Measurements from ENCODE around the gene SMAD9. TPM values are rescaled to one million over a fixed set of nuclear protein-coding genes. Genes with fewer than 3 reads are reported as not detected.

The SMAD9 gene
- total and polyA plus RNA-seq, 4 donors = 20.5 to 47.4 (median 36.0) TPM

- DNase-seq (ENCODE audit: low read depth in 4 of 6, low spot score in 6 of 6) = no peak
- Histone ChIP-seq H3K36me3 (ENCODE audit: control insufficient read depth, insufficient read depth, low read length) (no peaks in the 10 kb centered on the region), H3K9me3 (ENCODE audit: control insufficient read depth, insufficient read depth, low read length) (no peaks in the 10 kb centered on the region), H3K4me3 (ENCODE audit: low read depth, low read length) (no peak overlapping the region), H3K4me1 (ENCODE audit: control insufficient read depth, insufficient read depth, low read length) (no peaks in the 10 kb centered on the region), H3K27ac (ENCODE audit: low read depth, low read length) (no peak overlapping the region), H3K27me3 (ENCODE audit: control insufficient read depth, insufficient read depth, low read length) (no peaks in the 10 kb centered on the region)
- no CpG with 5 or more reads among the region's 3 CpGs for WGBS (ENCODE audit: insufficient coverage)
Measured at GRCh38 chr13:36834299-36834698, 85.7 kb downstream of the SMAD9 start.

GRCh38 chr13:36831291-36831690 is 88.7 kb downstream of the SMAD9 start:
- Histone ChIP-seq H3K27ac (ENCODE audit: low read depth, low read length) (no peak overlapping the region), H3K4me1 (ENCODE audit: control insufficient read depth, insufficient read depth, low read length) (no peaks in the 10 kb centered on the region), H3K27me3 (ENCODE audit: control insufficient read depth, insufficient read depth, low read length) (no peaks in the 10 kb centered on the region), H3K9me3 (ENCODE audit: control insufficient read depth, insufficient read depth, low read length) (no peaks in the 10 kb centered on the region), H3K36me3 (ENCODE audit: control insufficient read depth, insufficient read depth, low read length) (no peaks in the 10 kb centered on the region), H3K4me3 (ENCODE audit: low read depth, low read length) (no peak overlapping the region)
- no peak for DNase-seq (ENCODE audit: low read depth in 4 of 6, low spot score in 6 of 6)
- no CpG with 5 or more reads among the region's 3 CpGs for WGBS (ENCODE audit: insufficient coverage)

- H3K4me3 ChIP-seq (ENCODE audit: low read depth, low read length) = no peak overlapping the region
- no CpG with 5 or more reads among the region's 1 CpG for WGBS (ENCODE audit: insufficient coverage)
- H3K27me3 ChIP-seq (ENCODE audit: control insufficient read depth, insufficient read depth, low read length) = no peaks in the 10 kb centered on the region
- H3K27ac ChIP-seq (ENCODE audit: low read depth, low read length) = no peak overlapping the region
- H3K4me1 ChIP-seq (ENCODE audit: control insufficient read depth, insufficient read depth, low read length) = no peaks in the 10 kb centered on the region
- no peak for DNase-seq (ENCODE audit: low read depth in 4 of 6, low spot score in 6 of 6)
- no peaks in the 10 kb centered on the region for H3K9me3 ChIP-seq (ENCODE audit: control insufficient read depth, insufficient read depth, low read length)
- H3K36me3 ChIP-seq (ENCODE audit: control insufficient read depth, insufficient read depth, low read length) = peaks cover 2% of the 10 kb centered on the region
Measured at GRCh38 chr13:36829753-36830152, 90.3 kb downstream of the SMAD9 start.

- no CpG with 5 or more reads among the region's 3 CpGs for WGBS (ENCODE audit: insufficient coverage)
- H3K27ac ChIP-seq (ENCODE audit: low read depth, low read length) = no peak overlapping the region
- H3K9me3 ChIP-seq (ENCODE audit: control insufficient read depth, insufficient read depth, low read length) = no peaks in the 10 kb centered on the region
- DNase-seq (ENCODE audit: low read depth in 4 of 6, low spot score in 6 of 6) = no peak
- peaks cover 9% of the 10 kb centered on the region for H3K4me1 ChIP-seq (ENCODE audit: control insufficient read depth, insufficient read depth, low read length)
- H3K4me3 ChIP-seq (ENCODE audit: low read depth, low read length) = no peak overlapping the region
- peaks cover 2% of the 10 kb centered on the region for H3K36me3 ChIP-seq (ENCODE audit: control insufficient read depth, insufficient read depth, low read length)
- H3K27me3 ChIP-seq (ENCODE audit: control insufficient read depth, insufficient read depth, low read length) = no peaks in the 10 kb centered on the region
Measured at GRCh38 chr13:36822785-36823184, 97.3 kb downstream of the SMAD9 start.

GRCh38 chr13:36820222-36820621 is 99.8 kb downstream of the SMAD9 start:
- no peak for DNase-seq (ENCODE audit: low read depth in 4 of 6, low spot score in 6 of 6)
- Histone ChIP-seq H3K27me3 (ENCODE audit: control insufficient read depth, insufficient read depth, low read length) (no peaks in the 10 kb centered on the region), H3K9me3 (ENCODE audit: control insufficient read depth, insufficient read depth, low read length) (no peaks in the 10 kb centered on the region), H3K4me1 (ENCODE audit: control insufficient read depth, insufficient read depth, low read length) (peaks cover 9% of the 10 kb centered on the region), H3K36me3 (ENCODE audit: control insufficient read depth, insufficient read depth, low read length) (no peaks in the 10 kb centered on the region), H3K4me3 (ENCODE audit: low read depth, low read length) (peak overlapping the region; percentile 84), H3K27ac (ENCODE audit: low read depth, low read length) (no peak overlapping the region)
- 69% methylated on average over 2 of the region's 4 CpGs for WGBS (ENCODE audit: insufficient coverage)

- no peaks in the 10 kb centered on the region for H3K36me3 ChIP-seq (ENCODE audit: control insufficient read depth, insufficient read depth, low read length)
- H3K4me1 ChIP-seq (ENCODE audit: control insufficient read depth, insufficient read depth, low read length) = peaks cover 9% of the 10 kb centered on the region
- no peaks in the 10 kb centered on the region for H3K27me3 ChIP-seq (ENCODE audit: control insufficient read depth, insufficient read depth, low read length)
- WGBS (ENCODE audit: insufficient coverage) = under 1% methylated on average over 15 of the region's 20 CpGs
- peak in 1 of 6 donors; percentile 15 for DNase-seq (ENCODE audit: low read depth in 4 of 6, low spot score in 6 of 6)
- H3K27ac ChIP-seq (ENCODE audit: low read depth, low read length) = no peak overlapping the region
- H3K4me3 ChIP-seq (ENCODE audit: low read depth, low read length) = peak overlapping the region; percentile 84
- H3K9me3 ChIP-seq (ENCODE audit: control insufficient read depth, insufficient read depth, low read length) = no peaks in the 10 kb centered on the region
Measured at GRCh38 chr13:36819739-36820090, 100.3 kb downstream of the SMAD9 start.

GRCh38 chr13:36818804-36819738 is 101.0 kb downstream of the SMAD9 start, which contains the start of gene RFXAP:
TSS of gene RFXAP (plus strand) at chr13:36819222. CDS start at chr13:36819358, 136 bp downstream.
- Histone ChIP-seq H3K36me3 (ENCODE audit: control insufficient read depth, insufficient read depth, low read length) (no peaks in the 10 kb centered on the region), H3K27me3 (ENCODE audit: control insufficient read depth, insufficient read depth, low read length) (no peaks in the 10 kb centered on the region), H3K4me3 (ENCODE audit: low read depth, low read length) (peak within 1 kb of the TSS; percentile 84), H3K27ac (ENCODE audit: low read depth, low read length) (peak within 1 kb of the TSS; percentile 58), H3K4me1 (ENCODE audit: control insufficient read depth, insufficient read depth, low read length) (peaks cover 9% of the 10 kb centered on the region), H3K9me3 (ENCODE audit: control insufficient read depth, insufficient read depth, low read length) (no peaks in the 10 kb centered on the region)
- under 1% methylated on average over 77 of the region's 78 CpGs for WGBS (ENCODE audit: insufficient coverage)
- peak; percentile 77 to 98 (median 86) for DNase-seq (ENCODE audit: low read depth in 4 of 6, low spot score in 6 of 6)

- H3K4me1 ChIP-seq (ENCODE audit: control insufficient read depth, insufficient read depth, low read length) = peaks cover 9% of the 10 kb centered on the region
- peak overlapping the region; percentile 58 for H3K27ac ChIP-seq (ENCODE audit: low read depth, low read length)
- H3K9me3 ChIP-seq (ENCODE audit: control insufficient read depth, insufficient read depth, low read length) = no peaks in the 10 kb centered on the region
- H3K36me3 ChIP-seq (ENCODE audit: control insufficient read depth, insufficient read depth, low read length) = no peaks in the 10 kb centered on the region
- H3K4me3 ChIP-seq (ENCODE audit: low read depth, low read length) = peak overlapping the region; percentile 84
- no peaks in the 10 kb centered on the region for H3K27me3 ChIP-seq (ENCODE audit: control insufficient read depth, insufficient read depth, low read length)
- WGBS (ENCODE audit: insufficient coverage) = 72% methylated on average over 5 of the region's 12 CpGs
- no peak for DNase-seq (ENCODE audit: low read depth in 4 of 6, low spot score in 6 of 6)
Measured at GRCh38 chr13:36817996-36818803, 101.8 kb downstream of the SMAD9 start.

- H3K27me3 ChIP-seq (ENCODE audit: control insufficient read depth, insufficient read depth, low read length) = no peaks in the 10 kb centered on the region
- H3K36me3 ChIP-seq (ENCODE audit: control insufficient read depth, insufficient read depth, low read length) = no peaks in the 10 kb centered on the region
- 75% methylated on average over 1 of the region's 2 CpGs for WGBS (ENCODE audit: insufficient coverage)
- H3K27ac ChIP-seq (ENCODE audit: low read depth, low read length) = no peak overlapping the region
- no peak for DNase-seq (ENCODE audit: low read depth in 4 of 6, low spot score in 6 of 6)
- peaks cover 4% of the 10 kb centered on the region for H3K4me1 ChIP-seq (ENCODE audit: control insufficient read depth, insufficient read depth, low read length)
- H3K4me3 ChIP-seq (ENCODE audit: low read depth, low read length) = no peak overlapping the region
- no peaks in the 10 kb centered on the region for H3K9me3 ChIP-seq (ENCODE audit: control insufficient read depth, insufficient read depth, low read length)
Measured at GRCh38 chr13:36815062-36815461, 105.0 kb downstream of the SMAD9 start.
